ENCODE data around the gene NDST1.

The NDST1 gene

GRCh38 chr5:150577378-150578139 is 69.6 kb downstream of the NDST1 start:
- Histone ChIP-seq H3K4me3 (replicated peaks; ENCODE audit: insufficient read depth, low read length) (no peak overlapping the region), H3K27me3 (ENCODE audit: insufficient read depth, poor library complexity, severe bottlenecking) (no peaks in the 10 kb centered on the region), H3K27ac (replicated peaks) (no peak overlapping the region)
- TF ChIP-seq, protein P1, sequence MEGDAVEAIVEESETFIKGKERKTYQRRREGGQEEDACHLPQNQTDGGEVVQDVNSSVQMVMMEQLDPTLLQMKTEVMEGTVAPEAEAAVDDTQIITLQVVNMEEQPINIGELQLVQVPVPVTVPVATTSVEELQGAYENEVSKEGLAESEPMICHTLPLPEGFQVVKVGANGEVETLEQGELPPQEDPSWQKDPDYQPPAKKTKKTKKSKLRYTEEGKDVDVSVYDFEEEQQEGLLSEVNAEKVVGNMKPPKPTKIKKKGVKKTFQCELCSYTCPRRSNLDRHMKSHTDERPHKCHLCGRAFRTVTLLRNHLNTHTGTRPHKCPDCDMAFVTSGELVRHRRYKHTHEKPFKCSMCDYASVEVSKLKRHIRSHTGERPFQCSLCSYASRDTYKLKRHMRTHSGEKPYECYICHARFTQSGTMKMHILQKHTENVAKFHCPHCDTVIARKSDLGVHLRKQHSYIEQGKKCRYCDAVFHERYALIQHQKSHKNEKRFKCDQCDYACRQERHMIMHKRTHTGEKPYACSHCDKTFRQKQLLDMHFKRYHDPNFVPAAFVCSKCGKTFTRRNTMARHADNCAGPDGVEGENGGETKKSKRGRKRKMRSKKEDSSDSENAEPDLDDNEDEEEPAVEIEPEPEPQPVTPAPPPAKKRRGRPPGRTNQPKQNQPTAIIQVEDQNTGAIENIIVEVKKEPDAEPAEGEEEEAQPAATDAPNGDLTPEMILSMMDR (IDR thresholded peaks at IDR 0.05; ENCODE audit: insufficient read depth, low read length) = no peak
- TF ChIP-seq POLR2AphosphoS5 (IDR thresholded peaks at IDR 0.05; ENCODE audit: low read depth) = no peak
- no peak for TF ChIP-seq SPI1 (IDR thresholded peaks at IDR 0.05; ENCODE audit: borderline replicate concordance, low read depth)
- TF ChIP-seq, protein P2, sequence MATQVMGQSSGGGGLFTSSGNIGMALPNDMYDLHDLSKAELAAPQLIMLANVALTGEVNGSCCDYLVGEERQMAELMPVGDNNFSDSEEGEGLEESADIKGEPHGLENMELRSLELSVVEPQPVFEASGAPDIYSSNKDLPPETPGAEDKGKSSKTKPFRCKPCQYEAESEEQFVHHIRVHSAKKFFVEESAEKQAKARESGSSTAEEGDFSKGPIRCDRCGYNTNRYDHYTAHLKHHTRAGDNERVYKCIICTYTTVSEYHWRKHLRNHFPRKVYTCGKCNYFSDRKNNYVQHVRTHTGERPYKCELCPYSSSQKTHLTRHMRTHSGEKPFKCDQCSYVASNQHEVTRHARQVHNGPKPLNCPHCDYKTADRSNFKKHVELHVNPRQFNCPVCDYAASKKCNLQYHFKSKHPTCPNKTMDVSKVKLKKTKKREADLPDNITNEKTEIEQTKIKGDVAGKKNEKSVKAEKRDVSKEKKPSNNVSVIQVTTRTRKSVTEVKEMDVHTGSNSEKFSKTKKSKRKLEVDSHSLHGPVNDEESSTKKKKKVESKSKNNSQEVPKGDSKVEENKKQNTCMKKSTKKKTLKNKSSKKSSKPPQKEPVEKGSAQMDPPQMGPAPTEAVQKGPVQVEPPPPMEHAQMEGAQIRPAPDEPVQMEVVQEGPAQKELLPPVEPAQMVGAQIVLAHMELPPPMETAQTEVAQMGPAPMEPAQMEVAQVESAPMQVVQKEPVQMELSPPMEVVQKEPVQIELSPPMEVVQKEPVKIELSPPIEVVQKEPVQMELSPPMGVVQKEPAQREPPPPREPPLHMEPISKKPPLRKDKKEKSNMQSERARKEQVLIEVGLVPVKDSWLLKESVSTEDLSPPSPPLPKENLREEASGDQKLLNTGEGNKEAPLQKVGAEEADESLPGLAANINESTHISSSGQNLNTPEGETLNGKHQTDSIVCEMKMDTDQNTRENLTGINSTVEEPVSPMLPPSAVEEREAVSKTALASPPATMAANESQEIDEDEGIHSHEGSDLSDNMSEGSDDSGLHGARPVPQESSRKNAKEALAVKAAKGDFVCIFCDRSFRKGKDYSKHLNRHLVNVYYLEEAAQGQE (IDR thresholded peaks at IDR 0.05; ENCODE audit: insufficient replicate concordance, low read depth) = no peak
- no peak for TF ChIP-seq GABPA (IDR thresholded peaks at IDR 0.05; ENCODE audit: low read depth)
- DNase-seq (ENCODE audit: low read depth in 1 of 2, low spot score in 1 of 2) = no peak

DNA sequence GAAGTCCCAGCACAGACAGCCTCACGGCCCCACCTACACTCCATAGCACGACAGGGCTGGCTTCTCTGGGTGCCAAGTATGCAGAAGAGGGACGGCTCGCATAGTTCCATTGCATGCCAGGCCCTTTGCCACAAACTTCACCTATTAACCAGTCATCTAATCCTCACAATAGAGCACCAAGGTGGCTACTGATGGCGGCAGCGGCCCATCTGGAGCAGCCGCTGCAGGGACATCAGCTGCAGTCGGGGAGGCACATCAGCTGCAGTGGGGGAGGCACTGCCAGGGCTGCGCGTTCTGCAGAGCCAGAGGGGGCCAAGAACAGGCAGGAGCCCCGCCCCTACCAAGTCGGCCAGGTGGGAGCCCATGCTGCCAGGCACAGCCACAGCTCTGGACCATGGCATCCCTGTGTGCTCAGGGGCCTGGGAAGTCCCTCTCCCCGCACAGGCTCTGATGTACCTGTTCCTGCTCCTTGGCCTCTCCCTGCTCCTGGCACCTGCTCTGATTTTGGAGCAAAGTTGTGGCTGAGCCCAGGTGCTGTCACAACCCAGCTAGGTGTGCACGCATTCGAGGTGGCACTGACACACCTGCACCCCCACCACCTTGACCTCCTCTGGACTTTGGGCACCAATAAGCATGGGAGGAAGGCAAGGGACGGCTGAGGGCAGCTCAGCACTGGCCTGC is 71.0 kb downstream of the NDST1 start:
- DNase-seq (ENCODE audit: low read depth in 1 of 2, low spot score in 1 of 2) = no peak
- Histone ChIP-seq H3K27ac (replicated peaks) (no peak overlapping the region), H3K4me3 (replicated peaks; ENCODE audit: insufficient read depth, low read length) (no peak overlapping the region), H3K27me3 (ENCODE audit: insufficient read depth, poor library complexity, severe bottlenecking) (no peaks in the 10 kb centered on the region)
- TF ChIP-seq, protein P1 (IDR thresholded peaks at IDR 0.05; ENCODE audit: insufficient read depth, low read length) = no peak
- no peak for TF ChIP-seq POLR2AphosphoS5 (IDR thresholded peaks at IDR 0.05; ENCODE audit: low read depth)
- no peak for TF ChIP-seq GABPA (IDR thresholded peaks at IDR 0.05; ENCODE audit: low read depth)
- TF ChIP-seq, protein P2 (IDR thresholded peaks at IDR 0.05; ENCODE audit: insufficient replicate concordance, low read depth) = no peak

GRCh38 chr5:150579462-150580400 is 71.8 kb downstream of the NDST1 start:
- Histone ChIP-seq H3K27ac (replicated peaks) (no peak overlapping the region), H3K4me3 (replicated peaks; ENCODE audit: insufficient read depth, low read length) (no peak overlapping the region), H3K27me3 (ENCODE audit: insufficient read depth, poor library complexity, severe bottlenecking) (no peaks in the 10 kb centered on the region)
- TF ChIP-seq GABPA (IDR thresholded peaks at IDR 0.05; ENCODE audit: low read depth) = no peak
- TF ChIP-seq, protein P2 (IDR thresholded peaks at IDR 0.05; ENCODE audit: insufficient replicate concordance, low read depth) = peak; percentile 70
- DNase-seq (ENCODE audit: low read depth in 1 of 2, low spot score in 1 of 2) = no peak

Data from HL-60 (cell line).